ENCODE results near the gene CCDC6.
"Not testable (repeated sequence)": the region's sequence is repeated elsewhere in the genome, so short reads cannot be mapped to it uniquely, and the experiment has no call there.

CCDC6 gene

GRCh38 chr10:59885430-59886134 lies 20.8 kb downstream of the CCDC6 start:
- TF ChIP-seq, protein P1, sequence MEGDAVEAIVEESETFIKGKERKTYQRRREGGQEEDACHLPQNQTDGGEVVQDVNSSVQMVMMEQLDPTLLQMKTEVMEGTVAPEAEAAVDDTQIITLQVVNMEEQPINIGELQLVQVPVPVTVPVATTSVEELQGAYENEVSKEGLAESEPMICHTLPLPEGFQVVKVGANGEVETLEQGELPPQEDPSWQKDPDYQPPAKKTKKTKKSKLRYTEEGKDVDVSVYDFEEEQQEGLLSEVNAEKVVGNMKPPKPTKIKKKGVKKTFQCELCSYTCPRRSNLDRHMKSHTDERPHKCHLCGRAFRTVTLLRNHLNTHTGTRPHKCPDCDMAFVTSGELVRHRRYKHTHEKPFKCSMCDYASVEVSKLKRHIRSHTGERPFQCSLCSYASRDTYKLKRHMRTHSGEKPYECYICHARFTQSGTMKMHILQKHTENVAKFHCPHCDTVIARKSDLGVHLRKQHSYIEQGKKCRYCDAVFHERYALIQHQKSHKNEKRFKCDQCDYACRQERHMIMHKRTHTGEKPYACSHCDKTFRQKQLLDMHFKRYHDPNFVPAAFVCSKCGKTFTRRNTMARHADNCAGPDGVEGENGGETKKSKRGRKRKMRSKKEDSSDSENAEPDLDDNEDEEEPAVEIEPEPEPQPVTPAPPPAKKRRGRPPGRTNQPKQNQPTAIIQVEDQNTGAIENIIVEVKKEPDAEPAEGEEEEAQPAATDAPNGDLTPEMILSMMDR (IDR thresholded peaks at IDR 0.05; ENCODE audit: control extremely low read depth, extremely low read depth, low read depth, missing control alignments), result no peak
- ChIA-PET CTCF (interaction anchor here (1.1 to 1.5 kb wide), 2 partner anchors 20 to 21 kb away, joined by 5 to 9 read pairs; partner anchors contain the start of gene CCDC6), POLR2A (no interaction called here)
- peak; percentile 72 for DNase-seq (ENCODE audit: extremely low spot score)

DNA sequence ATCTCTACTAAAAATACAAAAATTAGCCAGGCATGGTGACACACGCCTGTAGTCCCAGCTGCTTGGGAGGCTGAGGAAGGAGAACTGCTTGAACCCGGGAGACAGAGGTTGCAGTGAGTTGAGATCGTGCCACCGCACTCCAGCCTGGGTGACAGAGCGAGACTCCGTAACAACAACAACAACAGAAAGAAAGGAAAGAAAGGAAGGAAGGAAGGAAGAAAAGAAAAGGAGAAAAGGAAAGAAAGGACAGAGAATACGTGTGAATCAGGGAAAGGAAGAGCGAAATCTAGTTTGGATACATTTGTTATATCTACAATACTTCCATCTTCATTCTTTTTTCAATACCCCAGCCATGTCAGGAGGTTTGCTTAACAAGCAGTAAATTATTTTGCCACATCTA lies 21.5 kb downstream of the CCDC6 start:
- DNase-seq (ENCODE audit: extremely low spot score); POLR2A ChIA-PET: not testable (repeated sequence)
- CTCF ChIA-PET, result interaction anchor here (1.1 to 1.5 kb wide), 2 partner anchors 19 to 21 kb away, joined by 5 to 9 read pairs; partner anchors contain the start of gene CCDC6

DNA sequence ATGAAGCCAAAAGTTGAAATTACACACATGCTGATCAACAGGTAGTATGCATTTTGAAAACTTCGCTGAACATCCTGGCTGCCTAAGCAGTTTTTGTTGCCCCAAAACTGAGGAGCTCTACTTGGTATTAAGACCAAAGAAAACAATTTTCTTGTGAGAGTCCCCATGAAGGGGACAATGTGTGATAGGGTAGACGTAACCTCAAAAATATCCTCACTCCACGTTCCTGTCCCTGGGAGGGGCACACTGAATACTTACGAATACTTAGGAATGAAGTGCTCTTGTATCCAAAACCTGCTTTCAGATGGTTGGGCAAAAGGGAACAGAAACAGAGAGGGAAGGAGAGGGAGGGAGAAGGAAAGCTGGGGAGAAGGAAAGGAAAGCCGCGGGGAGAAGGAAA lies 24.7 kb downstream of the CCDC6 start:
- POLR2A ChIA-PET, result no interaction called here
- no peak for DNase-seq (ENCODE audit: extremely low spot score)
- TF ChIP-seq, protein P1 (IDR thresholded peaks at IDR 0.05; ENCODE audit: control extremely low read depth, extremely low read depth, low read depth, missing control alignments), result no peak
- CTCF ChIA-PET, result interaction anchor here (1.0 to 1.3 kb wide), 2 partner anchors 16 to 25 kb away, joined by 3 to 5 read pairs; partner anchors contain the start of gene CCDC6

GRCh38 chr10:59880971-59881510 lies 25.3 kb downstream of the CCDC6 start:
- DNase-seq (ENCODE audit: extremely low spot score), result peak; percentile 66
- TF ChIP-seq, protein P1 (IDR thresholded peaks at IDR 0.05; ENCODE audit: control extremely low read depth, extremely low read depth, low read depth, missing control alignments), result no peak
- ChIA-PET POLR2A (no interaction called here), CTCF (interaction anchor here (1.0 to 1.3 kb wide), 2 partner anchors 16 to 25 kb away, joined by 3 to 5 read pairs; partner anchors contain the start of gene CCDC6)

DNA sequence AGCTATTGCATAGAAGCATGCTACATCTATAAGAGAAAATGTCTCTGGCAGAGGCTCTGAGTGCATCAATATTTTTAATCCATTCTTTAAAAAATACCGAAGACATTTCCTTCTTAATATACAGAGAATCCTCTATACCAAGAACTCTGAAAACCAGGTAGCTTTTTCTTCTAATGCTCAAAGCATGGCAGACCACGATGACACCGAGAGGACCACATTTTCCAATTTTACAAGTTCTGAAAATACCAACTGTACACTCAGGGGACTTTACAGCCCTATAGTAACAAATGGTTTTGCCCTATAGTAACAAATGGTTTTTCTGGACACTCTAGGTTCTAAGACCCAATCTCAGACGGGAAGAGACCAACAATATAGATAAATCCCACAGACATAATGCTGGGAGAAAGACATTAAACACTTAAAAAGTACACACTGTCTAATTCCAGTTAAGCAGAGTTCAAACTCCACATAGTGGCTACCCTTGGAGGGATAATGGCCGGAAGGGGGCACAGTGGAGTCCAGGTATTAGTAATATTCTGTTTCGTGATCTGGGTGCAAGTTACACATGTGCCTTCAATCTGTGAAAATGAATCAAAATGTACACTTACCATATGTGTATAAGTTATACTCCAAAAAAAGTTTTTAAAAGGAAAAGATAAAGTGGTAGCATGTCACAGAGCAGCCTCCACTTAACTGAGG lies 26.2 kb downstream of the CCDC6 start:
- TF ChIP-seq, protein P1 (IDR thresholded peaks at IDR 0.05; ENCODE audit: control extremely low read depth, extremely low read depth, low read depth, missing control alignments), result peak; percentile 51
- ChIA-PET POLR2A (no interaction called here), CTCF (interaction anchor here (0.7 to 3.4 kb wide), 10 partner anchors 9 to 37 kb away, joined by 3 to 16 read pairs (median 4); partner anchors contain the start of gene CCDC6)
- DNase-seq (ENCODE audit: extremely low spot score), result no peak

GRCh38 chr10:59879363-59879913 lies 26.9 kb downstream of the CCDC6 start:
- POLR2A ChIA-PET, result no interaction called here
- TF ChIP-seq, protein P1 (IDR thresholded peaks at IDR 0.05; ENCODE audit: control extremely low read depth, extremely low read depth, low read depth, missing control alignments), result no peak
- CTCF ChIA-PET, result interaction anchor here (0.7 to 3.4 kb wide), 10 partner anchors 9 to 36 kb away, joined by 3 to 16 read pairs (median 4); partner anchors contain the start of gene CCDC6
- DNase-seq (ENCODE audit: extremely low spot score), result no peak

Measured in GM10248 (cell line).